C4-2B (cell line): ENCODE results near the gene BHMT2.

Experiments
- CTCF ChIP-seq: fragments of 450-650 bp; conservative IDR thresholded peaks from 2 replicates; pipeline ENCODE4 v1.5.1; 2017; ENCODE audit warnings: mild to moderate bottlenecking
- ZFX ChIP-seq: fragments of 450-650 bp; IDR thresholded peaks from 2 replicates; pipeline ENCODE4 v1.6.1; 2017

GRCh38 chr5:79076819-79077218 lies 7.3 kb downstream of the BHMT2 start:
- no peak for TF ChIP-seq CTCF
- no peak for TF ChIP-seq ZFX
